Mammary epithelial cell (primary cell): ENCODE data around the gene PDE11A.

Source experiments
- EZH2 ChIP-seq: IDR thresholded peaks from 2 replicates; pipeline ENCODE4 v1.6.1; 2012; ENCODE audit warnings: low read length, inconsistent platforms, borderline replicate concordance
- TF ChIP-seq, protein P1 (sequence below), 2 donors: IDR thresholded peaks in 1 of 2; conservative IDR thresholded peaks in 1 of 2; 2 replicates each; pipeline ENCODE4 v1.5.1; 2011 to 2012; ENCODE audit warnings: inconsistent platforms in 2 of 2, low read length in 2 of 2, mild to moderate bottlenecking in 2 of 2, control low read depth in 1 of 2, low read depth in 1 of 2; ENCODE audit not compliant: insufficient read depth in 1 of 2; ENCODE audit errors: extremely low read depth in 1 of 2

DNA sequence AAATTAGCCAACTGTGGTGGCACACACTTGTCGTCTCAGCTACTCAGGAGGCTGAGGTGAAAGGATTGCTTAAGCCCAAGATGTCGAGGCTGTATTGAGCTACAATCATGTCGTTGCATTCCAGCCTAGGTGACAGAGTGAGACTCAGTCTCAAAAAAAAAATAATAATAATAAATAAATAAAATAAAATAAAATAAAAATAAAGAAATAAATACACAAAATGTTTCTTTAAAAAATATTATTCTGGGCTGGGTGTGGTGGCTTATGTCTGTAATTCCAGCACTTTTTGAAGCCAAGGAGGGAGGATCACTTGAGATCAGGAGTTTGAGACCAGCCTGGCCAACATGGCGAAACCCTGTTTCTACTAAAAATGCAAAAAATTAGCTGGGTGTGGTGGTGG is 407.2 kb downstream of the PDE11A start:
- TF ChIP-seq, protein P1, sequence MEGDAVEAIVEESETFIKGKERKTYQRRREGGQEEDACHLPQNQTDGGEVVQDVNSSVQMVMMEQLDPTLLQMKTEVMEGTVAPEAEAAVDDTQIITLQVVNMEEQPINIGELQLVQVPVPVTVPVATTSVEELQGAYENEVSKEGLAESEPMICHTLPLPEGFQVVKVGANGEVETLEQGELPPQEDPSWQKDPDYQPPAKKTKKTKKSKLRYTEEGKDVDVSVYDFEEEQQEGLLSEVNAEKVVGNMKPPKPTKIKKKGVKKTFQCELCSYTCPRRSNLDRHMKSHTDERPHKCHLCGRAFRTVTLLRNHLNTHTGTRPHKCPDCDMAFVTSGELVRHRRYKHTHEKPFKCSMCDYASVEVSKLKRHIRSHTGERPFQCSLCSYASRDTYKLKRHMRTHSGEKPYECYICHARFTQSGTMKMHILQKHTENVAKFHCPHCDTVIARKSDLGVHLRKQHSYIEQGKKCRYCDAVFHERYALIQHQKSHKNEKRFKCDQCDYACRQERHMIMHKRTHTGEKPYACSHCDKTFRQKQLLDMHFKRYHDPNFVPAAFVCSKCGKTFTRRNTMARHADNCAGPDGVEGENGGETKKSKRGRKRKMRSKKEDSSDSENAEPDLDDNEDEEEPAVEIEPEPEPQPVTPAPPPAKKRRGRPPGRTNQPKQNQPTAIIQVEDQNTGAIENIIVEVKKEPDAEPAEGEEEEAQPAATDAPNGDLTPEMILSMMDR (conservative IDR thresholded peaks at IDR 0.05 in 1 of 2, IDR thresholded peaks at IDR 0.05 in 1 of 2; ENCODE audit: extremely low read depth in 1 of 2, insufficient read depth in 1 of 2, low read depth in 1 of 2, low read length in 2 of 2): no peak
- TF ChIP-seq EZH2: no peak
